ENCODE results near the gene NSG1.

- TF ChIP-seq GATA3 (IDR thresholded peaks at IDR 0.05; ENCODE audit: low read depth, low read length): no peak
- TF ChIP-seq GATA2 (IDR thresholded peaks at IDR 0.05; ENCODE audit: low read depth, low read length): peak; percentile 39; the same call in 1 of the 2 replicates
Observed at GRCh38 chr4:4384837-4385236, 2.1 kb upstream of the NSG1 start.

All from SH-SY5Y (cell line).